Glutamatergic neuron (in vitro differentiated cells): ENCODE results near the gene PDGFRA. TPM values are rescaled to one million over a fixed set of nuclear protein-coding genes. Genes with fewer than 3 reads are reported as not detected.
"Not testable (repeated sequence)": the region's sequence is repeated elsewhere in the genome, so short reads cannot be mapped to it uniquely, and the experiment has no call there.

Experiments used
- DNase-seq: peaks from one replicate; pipeline ENCODE4 v3.0.0; 2022
- H3K27ac Mint-ChIP-seq: one replicate; pipeline ENCODE4 v1.8.0; 2020; ENCODE audit warnings: mild to moderate bottlenecking, mixed read lengths, inconsistent platforms; ENCODE audit not compliant: unreplicated experiment
- H3K27me3 Mint-ChIP-seq: one replicate; pipeline ENCODE4 v1.8.0; 2020; ENCODE audit warnings: mild to moderate bottlenecking, moderate library complexity, mixed read lengths, inconsistent platforms; ENCODE audit not compliant: unreplicated experiment
- H3K36me3 Mint-ChIP-seq: one replicate; pipeline ENCODE4 v1.8.0; 2020; ENCODE audit warnings: mild to moderate bottlenecking, mixed read lengths, inconsistent platforms; ENCODE audit not compliant: unreplicated experiment
- H3K4me1 Mint-ChIP-seq: one replicate; pipeline ENCODE4 v1.8.0; 2020; ENCODE audit warnings: mild to moderate bottlenecking, low read depth, mixed read lengths, inconsistent platforms; ENCODE audit not compliant: unreplicated experiment
- H3K4me3 Mint-ChIP-seq: one replicate; pipeline ENCODE4 v1.8.0; 2020; ENCODE audit warnings: mild to moderate bottlenecking, mixed read lengths, inconsistent platforms; ENCODE audit not compliant: unreplicated experiment
- H3K9me3 Mint-ChIP-seq: one replicate; pipeline ENCODE4 v1.8.0; 2020; ENCODE audit warnings: mild to moderate bottlenecking, moderate library complexity, mixed read lengths, inconsistent platforms; ENCODE audit not compliant: unreplicated experiment
- total RNA-seq: library from RNA; stranded (reverse); fragmentation: NEBNext Ultra II Directional; extraction: Animal tissue kit (Norgen Biotek cat#: 25700); gene quantifications from one replicate; pipeline ENCODE4 v1.2.1, GENCODE V29; 2021; ENCODE audit not compliant: unreplicated experiment
- TF ChIP-seq, protein P1 (sequence below): fragments of 200-600 bp; sonication (generic); IDR thresholded peaks from one replicate; pipeline ENCODE4 v1.5.0; 2021; ENCODE audit not compliant: partially characterized antibody, unreplicated experiment

Gene PDGFRA
- total RNA-seq, 1 donor from 2014 or later = 14.1 TPM

DNA sequence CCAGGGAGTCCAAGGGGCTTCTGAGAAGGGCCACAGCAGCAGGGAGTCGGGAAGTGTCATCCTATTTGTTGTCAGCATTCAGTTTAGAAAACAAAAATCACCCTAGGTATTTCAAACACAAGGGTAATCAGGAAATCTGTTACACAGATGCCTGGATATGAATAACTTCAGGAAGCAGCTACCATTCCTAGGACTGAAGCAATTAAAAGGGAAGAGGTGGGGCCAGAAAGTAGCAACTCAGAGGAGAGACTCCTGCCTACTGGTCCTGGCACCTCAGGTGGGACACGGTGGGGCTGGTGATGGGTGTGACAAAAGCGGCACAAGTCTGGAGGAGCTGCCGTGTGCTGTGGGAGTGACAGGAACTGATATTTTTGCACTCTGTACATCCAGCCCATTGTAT is 107.9 kb downstream of the PDGFRA start:
- Mint-ChIP-seq H3K27ac (no peak overlapping the region), H3K4me1 (no peaks in the 10 kb centered on the region), H3K4me3 (no peak overlapping the region), H3K36me3 (no peaks in the 10 kb centered on the region), H3K9me3 (no peaks in the 10 kb centered on the region), H3K27me3 (peaks cover 2% of the 10 kb centered on the region)
- no peak for DNase-seq
- TF ChIP-seq, protein P1, sequence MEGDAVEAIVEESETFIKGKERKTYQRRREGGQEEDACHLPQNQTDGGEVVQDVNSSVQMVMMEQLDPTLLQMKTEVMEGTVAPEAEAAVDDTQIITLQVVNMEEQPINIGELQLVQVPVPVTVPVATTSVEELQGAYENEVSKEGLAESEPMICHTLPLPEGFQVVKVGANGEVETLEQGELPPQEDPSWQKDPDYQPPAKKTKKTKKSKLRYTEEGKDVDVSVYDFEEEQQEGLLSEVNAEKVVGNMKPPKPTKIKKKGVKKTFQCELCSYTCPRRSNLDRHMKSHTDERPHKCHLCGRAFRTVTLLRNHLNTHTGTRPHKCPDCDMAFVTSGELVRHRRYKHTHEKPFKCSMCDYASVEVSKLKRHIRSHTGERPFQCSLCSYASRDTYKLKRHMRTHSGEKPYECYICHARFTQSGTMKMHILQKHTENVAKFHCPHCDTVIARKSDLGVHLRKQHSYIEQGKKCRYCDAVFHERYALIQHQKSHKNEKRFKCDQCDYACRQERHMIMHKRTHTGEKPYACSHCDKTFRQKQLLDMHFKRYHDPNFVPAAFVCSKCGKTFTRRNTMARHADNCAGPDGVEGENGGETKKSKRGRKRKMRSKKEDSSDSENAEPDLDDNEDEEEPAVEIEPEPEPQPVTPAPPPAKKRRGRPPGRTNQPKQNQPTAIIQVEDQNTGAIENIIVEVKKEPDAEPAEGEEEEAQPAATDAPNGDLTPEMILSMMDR = no peak

DNA sequence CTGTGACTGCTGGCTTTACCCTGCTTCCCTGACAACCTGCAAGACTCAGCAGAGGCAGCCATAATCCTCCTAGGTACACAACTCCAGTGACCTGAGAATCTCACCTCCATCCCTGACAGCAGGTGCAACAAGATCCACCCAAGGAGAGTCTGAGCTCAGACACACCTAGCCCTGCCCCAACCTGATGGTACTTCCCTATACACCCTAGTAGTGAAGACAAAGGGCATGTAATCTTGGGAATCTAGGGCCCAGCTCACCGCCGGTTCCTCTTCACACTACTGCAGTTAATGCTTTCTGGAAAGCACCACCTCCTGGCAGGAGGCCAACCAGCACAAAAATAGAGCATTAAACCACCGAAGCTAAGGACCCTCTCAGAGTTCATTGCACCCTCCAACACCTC is 113.0 kb downstream of the PDGFRA start:
- DNase-seq, H3K4me1 Mint-ChIP-seq, H3K27me3 Mint-ChIP-seq, H3K27ac Mint-ChIP-seq, H3K36me3 Mint-ChIP-seq, H3K9me3 Mint-ChIP-seq, H3K4me3 Mint-ChIP-seq: not testable (repeated sequence)

Other genes with a start within 250 kb of the PDGFRA start
- gene CHIC2, start 164.7 kb upstream of the PDGFRA start, total RNA-seq = 14.5 TPM
- not detected for gene GSX2, start 129.1 kb upstream of the PDGFRA start, total RNA-seq